ENCODE results near the gene NPSR1.

The NPSR1 gene

DNA sequence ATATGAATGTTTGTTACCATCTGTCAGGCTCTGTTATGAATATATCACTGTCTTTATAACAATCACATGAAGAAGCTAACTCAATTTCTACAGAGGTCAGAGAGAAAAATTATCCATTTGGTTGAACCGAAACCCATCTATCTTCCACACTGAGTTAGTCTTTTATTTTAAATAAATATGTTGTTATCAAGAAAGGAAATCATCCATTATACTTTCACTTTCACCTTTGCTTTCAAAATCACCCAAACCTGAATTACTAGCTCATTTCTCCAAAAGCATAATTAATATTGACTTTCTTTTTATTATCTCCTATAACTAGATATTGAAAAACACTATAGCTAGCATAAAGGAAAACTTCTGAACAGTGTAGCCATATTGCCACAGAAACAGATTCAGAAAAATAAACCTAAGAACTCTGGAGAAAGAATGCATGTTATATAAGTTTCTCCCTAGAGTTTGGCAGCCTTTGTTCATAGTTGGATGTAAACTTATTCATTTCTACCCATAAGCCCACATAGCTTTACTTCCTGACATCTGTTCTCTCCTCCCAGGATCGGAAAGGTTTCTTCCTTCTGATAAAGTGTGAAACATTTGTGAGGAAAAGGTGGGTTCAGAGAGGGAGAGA lies 66.0 kb downstream of the NPSR1 start:
- FAIRE-seq: no peak

DNA sequence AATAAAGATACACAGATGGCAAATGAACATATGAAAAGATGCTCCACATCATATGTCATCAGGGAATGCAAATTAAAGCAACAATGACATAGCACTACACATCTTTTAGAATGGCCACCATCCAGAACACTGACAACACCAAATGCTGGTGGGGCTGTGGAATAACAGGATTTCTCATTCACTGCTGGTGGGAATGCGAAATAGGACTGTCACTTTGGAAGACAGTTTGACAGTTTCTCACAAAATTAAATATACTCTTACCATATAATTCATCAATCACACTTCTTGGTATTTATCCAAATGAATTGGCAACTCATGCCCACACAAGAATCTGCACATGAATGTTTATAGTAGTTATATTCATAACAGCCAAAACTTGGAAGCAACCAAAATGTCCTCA lies 68.2 kb downstream of the NPSR1 start:
- FAIRE-seq: no peak

DNA sequence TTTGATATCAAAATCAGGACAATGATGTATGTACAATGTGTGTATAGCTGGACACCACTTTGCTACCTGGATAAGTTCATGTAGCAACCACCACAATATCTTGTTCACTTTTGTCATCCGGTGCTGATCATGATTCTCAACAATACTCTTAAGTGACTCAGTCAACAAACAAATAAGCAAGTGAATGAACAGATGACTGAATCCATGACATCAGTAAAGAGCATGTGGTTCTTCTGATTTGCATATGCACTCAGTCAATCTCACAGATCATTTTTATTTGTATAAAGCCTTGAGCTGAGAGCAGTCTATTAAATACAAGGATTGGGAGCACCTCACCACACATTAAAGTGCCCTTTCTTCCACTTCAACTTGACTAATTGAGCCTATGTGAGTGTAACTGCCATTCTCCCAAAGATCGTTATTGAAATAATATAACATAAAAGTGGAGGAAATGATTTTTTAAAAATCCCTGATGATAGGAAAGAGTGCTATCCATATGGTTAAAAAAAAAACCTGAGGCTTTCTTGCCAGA lies 69.5 kb downstream of the NPSR1 start:
- no peak for FAIRE-seq

DNA sequence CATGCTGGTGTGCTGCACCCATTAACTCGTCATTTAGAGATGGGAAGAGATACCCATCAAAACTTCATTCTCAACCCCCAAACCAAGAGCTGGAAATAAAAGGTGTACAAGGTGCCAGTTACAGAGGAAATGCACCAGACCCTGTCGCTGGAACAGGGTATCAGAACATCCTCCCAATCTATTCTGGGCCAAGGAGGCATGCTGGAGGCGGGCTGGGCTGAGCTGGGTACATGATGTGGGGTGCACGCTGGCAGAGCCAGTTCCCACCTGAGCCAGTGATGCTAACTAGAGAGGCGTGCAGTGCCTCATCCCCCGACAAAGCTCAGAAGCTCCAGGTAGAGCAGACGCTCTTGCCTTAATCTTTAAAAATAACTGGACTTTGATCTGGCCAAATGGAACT lies 70.1 kb downstream of the NPSR1 start:
- no peak for FAIRE-seq

DNA sequence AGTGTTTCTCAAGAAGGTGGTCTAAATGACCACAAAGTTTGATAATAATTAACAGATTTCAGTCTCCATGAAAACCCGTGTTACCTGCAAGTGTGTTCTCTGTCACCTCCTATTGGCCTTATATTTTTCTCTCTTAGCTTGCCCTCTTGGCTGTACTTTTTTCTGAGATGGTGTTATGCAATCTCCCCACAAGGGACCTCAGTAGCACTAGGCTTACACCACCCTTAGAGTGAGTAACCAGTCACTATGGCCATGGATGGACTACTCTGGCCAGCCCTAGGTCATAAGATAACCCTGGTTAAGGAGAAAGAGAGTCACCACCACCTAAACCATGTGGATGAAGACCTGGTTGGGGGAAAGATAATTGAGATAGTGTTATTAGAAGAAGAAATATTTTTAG lies 76.8 kb downstream of the NPSR1 start:
- no peak for FAIRE-seq

GRCh38 chr7:34735526-34735925 lies 77.5 kb downstream of the NPSR1 start:
- FAIRE-seq: no peak

DNA sequence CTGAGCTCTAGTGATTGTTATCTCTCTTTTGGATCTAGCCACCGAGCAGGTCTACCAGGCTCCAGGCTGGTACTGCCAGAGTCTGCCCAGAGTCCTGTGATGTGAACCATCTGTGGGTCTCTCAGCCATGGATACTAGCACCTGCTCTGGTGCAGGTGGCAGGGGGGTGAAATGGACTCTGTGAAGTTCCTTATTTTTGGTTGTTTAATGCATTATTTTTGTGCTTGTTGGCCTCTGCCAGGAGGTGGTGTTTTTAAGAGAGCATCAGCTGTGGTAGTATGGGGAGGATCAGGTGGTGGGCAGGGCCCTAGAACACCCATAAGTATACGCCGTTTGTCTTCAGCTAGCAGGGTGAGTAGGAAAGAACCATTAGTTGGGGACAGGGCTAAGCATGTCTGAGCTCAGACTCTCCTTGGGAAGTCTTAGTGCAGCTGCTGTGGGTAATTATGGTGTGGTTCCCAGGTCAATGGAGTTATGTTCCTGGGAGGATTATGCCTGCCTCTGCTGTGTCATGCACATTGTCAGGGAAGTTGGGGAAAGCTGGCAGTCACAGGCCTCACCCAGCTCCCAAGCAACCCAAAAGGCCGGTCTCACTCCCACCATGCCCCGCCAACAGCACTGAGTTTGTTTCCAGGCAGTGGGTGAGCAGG lies 81.8 kb downstream of the NPSR1 start:
- no peak for FAIRE-seq

DNA sequence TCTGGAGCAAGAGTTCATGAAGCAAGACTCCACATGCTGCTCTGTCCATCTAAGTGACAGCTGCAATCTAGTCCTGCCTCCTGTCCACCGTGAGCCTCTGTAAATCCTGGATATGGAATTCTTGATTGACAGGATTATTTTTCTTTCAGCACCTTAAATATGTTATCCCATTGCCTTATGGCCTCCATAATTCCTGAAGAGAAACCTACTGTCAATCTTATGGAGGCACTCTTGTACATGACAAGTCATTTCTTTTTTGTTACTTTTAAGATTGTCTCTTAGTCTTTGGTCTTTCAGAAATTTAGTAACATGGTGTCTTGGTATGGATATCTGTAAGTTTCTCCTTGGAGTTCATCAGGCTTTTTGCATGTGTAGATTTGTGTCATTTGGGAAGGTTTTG lies 82.8 kb downstream of the NPSR1 start:
- FAIRE-seq: no peak

DNA sequence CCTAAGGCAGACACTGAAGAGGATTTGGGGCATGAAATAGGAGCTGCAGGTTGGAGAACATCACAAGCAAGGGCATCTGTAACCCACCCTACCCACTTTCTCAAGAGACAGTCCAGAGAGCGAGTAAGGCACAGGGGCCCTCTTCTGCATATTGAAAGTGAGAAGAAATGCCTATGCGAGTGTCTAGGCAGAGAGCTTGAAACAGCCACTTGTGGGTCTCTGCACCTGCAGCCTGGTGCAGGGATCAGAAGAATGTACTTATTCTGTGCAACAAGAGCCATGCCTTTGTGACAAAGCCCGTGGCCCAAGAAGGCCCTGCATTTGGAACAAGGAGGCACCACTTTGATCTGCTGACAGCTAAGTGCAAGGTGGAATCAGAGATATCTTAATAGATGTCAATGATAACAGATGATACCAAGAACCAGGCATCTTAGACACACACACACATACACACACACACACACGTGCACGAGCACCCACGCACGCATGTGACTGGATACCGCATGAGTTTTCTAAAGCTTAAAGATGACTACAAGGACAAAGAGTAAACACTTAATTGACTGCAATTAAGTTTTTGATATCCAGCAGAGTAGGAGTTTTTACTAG lies 89.3 kb downstream of the NPSR1 start:
- no peak for FAIRE-seq

DNA sequence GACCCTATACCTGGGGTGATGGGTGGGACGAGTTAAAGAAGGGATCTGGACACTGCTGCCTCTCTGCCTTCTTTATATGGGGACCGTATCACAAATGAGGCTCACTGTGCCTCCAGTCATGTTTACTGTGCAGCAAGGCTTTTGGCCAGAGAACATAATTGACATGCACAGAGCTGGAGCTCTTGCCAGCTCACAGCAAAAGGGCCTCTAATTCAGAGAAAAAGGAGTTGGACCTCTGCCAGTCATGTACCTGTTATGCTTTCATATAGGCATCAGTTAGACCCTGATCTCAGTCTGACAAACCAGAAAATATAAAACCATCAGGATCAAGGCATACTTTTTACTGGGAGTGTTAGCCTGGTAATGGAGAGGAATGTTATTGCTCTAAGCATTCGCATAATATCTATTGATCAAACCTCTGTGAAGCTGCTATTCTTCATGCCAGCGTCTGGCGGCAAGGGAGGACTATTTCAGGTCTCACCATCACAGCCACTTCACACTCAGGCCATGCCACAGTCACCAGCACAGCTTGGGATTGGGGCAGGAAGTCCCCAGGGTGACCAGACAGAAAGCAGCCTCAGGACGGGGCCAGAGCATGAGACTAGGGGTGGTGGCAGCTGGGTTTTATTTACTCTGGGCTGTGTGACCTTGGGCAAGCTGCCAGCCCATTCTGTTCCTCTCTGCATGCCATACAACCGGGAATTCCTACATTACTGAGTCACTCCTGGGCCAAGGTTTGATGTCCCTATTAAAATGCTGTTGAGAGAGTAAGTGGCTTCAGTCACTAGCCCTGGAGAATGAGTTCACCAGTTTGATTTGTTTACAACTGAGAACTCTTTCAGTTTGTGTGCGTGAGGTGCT lies 90.1 kb downstream of the NPSR1 start:
- no peak for FAIRE-seq

GRCh38 chr7:34748728-34749089 lies 90.7 kb downstream of the NPSR1 start:
- FAIRE-seq: no peak

DNA sequence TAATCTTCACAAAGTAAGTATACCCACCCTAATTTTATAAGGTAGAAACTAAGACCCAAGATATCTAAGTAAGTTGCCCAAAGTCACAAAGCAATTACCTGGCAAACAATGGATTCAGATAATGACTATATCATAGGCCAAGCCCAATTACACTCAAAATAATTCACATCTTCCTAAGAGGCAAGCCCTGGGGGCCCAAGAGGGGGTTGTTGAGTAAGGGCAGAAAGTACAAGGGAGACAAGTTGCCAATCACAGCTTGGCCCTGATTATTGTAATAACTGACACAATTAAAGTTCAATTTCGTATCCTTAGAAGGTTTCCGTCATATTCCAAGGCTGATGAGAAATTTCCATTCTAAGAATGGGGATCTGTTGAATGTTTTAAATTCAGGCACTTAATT lies 91.4 kb downstream of the NPSR1 start:
- no peak for FAIRE-seq

DNA sequence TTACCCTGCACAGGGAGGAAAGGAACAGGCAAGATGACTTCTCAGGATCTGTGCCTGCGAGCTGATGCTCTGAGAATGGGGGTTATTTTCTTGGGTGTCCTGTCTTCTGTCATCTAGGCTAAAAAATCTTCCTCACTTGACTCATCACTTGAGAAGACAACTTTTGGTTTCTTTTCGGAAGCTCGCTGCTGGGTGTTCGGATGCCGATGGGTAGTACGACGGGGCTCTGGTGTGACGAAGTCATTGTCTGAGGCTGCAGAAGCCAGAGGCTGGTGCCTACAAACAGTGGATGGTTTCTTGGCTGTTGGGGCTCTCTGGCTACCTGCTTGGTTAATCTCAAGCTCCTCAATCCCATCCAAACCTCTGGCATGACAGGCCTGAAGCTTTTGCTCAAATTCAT lies 92.2 kb downstream of the NPSR1 start:
- no peak for FAIRE-seq

DNA sequence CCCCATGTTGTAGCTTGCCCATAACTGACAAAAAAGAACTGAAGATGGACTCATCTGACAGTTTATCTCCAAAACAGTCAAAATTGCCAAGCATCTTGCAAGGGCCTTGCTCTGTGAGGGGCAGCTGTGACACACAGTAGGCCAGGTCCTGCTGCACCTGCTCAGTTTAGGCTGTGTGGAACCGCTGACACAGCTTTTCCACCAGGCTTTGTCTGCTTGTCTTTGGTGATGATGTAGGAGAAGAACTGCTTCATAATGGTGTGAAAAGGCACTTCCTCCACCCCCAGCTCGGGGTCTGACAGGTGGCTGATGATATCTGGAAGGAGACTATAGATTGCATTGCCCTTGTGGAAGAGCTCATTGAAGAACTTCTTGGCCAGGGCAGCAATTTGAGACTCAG lies 92.6 kb downstream of the NPSR1 start:
- FAIRE-seq: no peak

DNA sequence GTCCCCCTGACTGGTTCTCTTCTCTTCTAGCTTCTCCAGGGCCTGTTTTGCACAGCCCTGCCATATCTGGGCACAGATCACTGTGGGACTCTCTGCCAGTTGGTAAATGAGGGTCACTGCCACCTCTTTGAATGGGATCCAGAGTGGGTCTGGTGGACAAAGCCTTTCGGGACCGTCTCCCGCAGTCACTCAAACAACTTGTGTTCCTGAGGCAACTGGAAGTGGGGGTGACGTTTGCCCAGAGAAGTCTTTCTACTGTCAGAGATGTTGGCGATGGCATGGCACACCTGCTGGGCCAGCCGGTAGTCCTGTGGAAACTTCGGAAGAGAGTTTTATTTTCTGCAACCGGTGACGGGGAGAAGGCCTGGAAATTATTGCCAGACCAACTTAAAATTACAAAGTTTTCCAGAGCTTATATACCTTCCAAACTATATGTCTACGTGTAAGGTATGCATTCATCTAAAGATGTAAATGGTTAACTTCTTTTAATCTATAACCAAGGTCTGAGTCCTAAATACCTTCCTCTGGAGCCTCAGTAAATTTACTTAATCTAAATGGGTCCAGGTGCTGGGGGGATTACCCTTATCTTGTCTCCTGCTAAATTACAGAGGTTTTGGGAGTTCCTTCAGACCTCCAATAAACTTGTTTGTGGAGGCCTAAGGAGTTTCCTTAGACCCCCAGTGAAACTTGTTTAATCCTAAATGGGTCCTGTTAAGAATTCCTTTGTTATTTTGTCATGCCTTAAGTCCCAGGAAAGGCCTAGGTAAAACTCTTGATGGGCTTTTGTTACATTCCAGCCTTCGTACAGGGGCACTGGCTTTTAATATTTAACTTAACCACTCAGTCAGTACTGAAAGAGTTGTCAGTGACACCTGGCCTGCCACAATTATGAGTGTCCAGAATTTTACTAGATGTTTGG lies 94.0 kb downstream of the NPSR1 start:
- no peak for FAIRE-seq

DNA sequence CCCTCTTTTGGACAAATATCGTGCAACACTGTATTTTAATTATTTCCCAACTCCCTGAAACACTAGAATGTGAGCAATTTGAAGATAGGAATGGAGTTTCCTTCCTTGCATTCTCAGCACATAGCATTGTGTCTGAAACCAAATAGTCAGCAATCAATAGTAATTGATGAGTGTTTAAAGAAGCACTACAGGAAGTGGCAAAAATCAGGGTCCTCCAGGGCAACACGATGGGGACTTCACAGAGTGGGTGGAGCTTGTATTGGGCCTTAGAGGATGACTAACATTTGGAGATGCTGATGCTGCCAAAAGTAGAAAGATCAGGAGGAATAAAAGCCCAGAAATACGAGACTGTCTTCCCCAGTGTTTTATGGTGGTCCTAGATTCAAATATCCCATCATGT lies 94.9 kb downstream of the NPSR1 start:
- no peak for FAIRE-seq

- FAIRE-seq: no peak
These were observed 97.0 kb downstream of the NPSR1 start for GRCh38 chr7:34755008-34755407.

DNA sequence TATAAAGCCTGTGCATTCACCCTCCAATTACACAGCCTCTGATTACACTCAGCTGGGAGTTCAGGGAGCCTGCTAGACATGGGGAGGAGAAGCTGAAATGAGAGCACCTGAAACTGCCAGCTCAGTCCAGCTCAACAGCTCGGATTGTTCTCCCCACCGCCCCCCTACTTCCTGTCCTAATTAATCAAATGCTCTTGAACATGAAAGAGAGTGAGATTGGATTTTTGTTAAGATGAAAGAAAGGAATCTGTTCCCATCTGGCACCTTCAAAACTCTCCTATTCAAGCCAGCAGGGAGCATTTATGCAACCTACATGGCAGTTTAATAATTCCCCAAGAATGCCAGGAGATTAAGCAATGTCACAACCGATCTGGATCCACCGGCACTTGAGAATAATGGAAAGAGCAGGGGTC lies 98.0 kb downstream of the NPSR1 start:
- no peak for FAIRE-seq

- FAIRE-seq: no peak
These were observed 98.7 kb downstream of the NPSR1 start for GRCh38 chr7:34756691-34757090.

- no peak for FAIRE-seq
These were observed 99.6 kb downstream of the NPSR1 start for GRCh38 chr7:34757570-34758110.

GRCh38 chr7:34758111-34758601 lies 100.1 kb downstream of the NPSR1 start:
- no peak for FAIRE-seq
